ENCODE results near the gene PYDC2.

The PYDC2 gene

DNA sequence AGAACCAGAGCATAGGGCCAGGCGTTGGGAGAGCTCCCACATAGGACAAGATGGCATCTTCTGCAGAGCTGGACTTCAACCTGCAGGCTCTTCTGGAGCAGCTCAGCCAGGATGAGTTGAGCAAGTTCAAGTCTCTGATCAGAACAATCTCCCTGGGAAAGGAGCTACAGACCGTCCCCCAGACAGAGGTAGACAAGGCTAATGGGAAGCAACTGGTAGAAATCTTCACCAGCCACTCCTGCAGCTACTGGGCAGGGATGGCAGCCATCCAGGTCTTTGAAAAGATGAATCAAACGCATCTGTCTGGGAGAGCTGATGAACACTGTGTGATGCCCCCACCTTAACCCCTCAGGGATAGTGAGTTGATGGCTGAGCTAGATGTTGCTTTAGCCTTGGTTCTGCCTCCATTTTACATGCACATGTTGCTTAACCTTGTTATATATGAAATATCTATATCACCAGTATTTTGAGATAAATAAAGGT lies at the start of gene PYDC2:
Gene PYDC2 (plus strand): TSS at position 51 of the 483 bp plus-strand sequence. CDS start 0 bp downstream, at position 51.
- no peak for DNase-seq (ENCODE audit: low read depth, low spot score)

DNA sequence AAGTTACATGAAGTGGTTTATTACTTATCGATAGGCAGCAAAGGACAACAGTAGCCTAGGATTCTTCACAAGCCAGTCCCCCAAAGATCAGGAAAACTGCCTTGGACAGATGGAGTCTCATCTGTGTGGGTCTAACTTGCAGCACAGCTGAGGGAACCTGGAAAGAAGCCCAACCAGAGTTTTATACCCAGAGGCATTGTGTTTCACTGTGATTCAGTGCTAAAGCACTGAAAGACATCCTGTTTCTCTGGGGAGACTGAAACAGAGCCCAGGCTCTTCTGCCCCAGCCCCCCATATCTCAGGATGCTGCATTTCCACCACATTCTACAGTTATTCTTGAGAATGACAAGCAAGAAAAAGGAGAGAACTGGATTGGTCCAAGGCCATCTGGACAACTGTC lies 48.2 kb upstream of the PYDC2 start:
- peak; percentile 64 for DNase-seq (ENCODE audit: low read depth, low spot score)

DNA sequence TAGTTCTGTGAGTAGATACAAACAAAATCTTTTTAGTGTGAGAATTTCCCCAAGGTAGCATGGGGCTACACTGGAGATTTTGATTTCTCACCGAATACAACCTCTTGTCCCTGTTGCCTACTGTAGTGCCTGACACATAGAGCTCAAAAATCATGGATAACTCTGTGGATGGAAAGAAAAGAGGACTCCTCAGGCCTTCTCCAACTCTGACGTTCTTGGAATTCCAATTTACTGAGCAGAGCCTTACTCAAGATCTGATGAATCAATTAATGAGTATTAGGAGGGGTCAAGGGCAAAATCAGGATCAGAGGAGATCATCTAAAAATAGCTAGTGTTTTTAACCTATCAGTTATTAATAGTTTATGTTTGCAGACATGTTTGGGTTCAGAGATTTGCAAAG lies 46.7 kb upstream of the PYDC2 start:
- DNase-seq (ENCODE audit: low read depth, low spot score) = no peak

DNA sequence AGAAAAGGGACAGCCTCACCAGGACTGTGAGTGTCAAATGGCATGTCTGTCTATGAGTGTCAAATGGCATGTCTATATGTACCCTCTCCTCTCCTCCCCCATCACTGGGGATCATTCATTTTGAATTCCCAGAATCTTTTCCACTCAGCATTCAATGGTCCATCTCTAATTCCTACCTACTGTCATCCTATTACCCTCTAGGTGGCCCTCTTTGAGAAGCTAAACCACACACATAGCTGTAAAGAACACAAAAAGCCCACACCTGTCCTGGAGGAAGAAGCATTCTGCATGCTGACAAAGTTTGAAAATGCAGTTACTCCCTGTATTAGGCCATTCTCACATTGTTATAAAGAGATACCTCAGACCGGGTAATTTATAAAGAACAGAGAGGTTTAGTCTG lies 46.2 kb upstream of the PYDC2 start:
- DNase-seq (ENCODE audit: low read depth, low spot score) = no peak

DNA sequence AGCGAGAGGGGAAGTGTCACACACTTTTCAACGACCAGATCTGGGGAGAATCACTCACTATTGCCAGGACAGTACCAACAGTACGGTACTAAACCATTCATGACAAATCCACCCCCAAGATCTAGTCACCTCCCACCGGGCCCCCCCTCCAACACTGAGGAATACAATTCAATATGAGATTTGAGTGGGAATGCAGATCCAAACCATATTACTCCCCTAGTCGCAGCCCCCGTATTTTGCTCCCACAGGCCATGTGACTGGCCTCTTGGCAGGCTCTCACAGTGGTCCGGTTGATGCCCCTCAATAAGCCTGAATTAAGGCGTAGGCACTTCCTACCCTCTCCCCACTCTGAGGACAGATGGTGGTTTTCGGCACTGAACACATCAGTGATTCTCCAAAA lies 45.4 kb upstream of the PYDC2 start:
- no peak for DNase-seq (ENCODE audit: low read depth, low spot score)

DNA sequence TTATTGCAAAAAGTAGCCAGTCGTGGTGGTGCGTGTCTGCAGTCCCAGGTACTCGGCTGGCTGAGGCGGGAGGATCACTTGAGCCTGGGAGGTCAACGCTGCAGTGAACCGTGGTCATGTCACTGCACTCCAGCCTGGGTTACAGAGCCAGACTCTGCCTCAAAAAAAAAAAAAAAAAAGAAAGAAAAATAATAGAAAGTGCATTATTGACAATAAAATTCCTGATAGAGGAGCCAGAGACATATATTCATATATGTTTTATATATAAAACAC lies 43.6 kb upstream of the PYDC2 start:
- no peak for DNase-seq (ENCODE audit: low read depth, low spot score)

DNA sequence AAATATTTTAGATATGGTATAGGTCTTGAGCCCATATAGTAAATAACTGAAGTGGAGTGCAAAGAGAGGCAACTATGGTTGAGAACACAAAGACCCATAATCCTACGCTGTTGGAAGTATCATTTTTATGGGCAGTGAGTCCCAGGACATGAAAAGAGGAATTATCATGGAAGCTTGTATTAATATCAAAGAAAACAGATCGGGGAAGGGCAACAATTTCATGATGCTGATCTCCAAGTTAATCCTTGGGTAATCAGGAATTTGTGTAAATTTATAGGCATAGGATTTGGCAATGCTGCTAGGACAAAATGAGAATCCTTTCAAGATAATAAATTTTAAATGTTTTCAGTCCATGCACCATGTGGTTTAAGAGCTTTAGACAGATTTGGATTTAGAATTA lies 40.2 kb upstream of the PYDC2 start:
- DNase-seq (ENCODE audit: low read depth, low spot score) = no peak

DNA sequence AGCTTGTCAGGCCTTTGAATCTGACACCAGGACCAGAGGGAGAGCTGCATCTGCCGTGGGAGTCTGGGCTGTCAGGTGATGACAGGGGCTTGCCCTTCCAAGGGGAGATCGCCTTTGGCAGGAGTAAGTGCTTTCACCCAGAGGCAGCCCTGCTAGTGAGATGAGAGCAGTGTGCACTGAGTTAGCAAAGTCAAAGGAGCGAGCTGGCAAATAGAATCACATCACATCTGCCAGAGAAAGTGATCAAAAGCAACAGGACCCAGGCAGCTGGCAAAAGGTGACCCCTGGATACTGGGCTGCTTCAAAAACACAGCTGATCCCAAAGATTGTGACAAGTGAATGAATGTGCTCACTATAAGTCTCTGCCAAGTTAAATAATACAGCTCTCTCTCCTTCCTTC lies 36.1 kb upstream of the PYDC2 start:
- DNase-seq (ENCODE audit: low read depth, low spot score) = no peak

DNA sequence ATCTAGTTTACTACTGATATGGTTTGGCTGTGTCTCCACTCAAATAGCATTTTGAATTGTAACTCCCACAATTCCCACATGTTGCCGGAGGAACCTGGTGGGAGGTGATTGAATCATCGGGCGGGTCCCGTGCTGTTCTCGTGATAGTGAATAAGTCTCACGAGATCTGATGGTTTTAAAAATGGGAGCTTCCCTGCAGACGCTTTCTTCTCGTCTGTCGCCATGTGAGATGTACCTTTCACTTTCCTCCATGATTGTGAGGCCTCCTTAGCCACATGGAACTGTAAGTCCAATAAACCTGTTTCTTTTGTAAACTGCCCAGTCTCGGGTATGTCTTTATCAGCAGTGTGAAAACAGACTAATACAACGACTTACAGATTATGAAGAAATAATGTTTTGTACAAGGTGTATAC lies 35.6 kb upstream of the PYDC2 start:
- no peak for DNase-seq (ENCODE audit: low read depth, low spot score)

DNA sequence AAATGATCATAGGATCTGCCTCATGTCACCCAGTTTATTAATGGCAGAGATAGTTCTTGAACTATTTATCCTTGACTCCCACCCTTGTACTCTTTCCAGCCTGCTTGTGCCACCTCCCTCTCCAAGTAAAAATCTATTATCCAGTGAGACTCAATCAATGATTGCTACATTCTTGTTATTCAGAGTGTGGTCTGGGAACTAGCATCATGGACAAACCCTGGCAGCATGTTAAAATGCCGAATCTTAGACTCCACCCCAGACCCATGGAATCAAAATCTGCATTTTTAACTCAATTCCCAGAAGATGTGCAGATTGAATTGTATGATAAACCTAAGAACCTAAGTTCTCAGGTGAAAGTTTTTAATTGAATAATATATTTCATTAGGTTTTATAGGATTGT lies 34.7 kb upstream of the PYDC2 start:
- no peak for DNase-seq (ENCODE audit: low read depth, low spot score)

DNA sequence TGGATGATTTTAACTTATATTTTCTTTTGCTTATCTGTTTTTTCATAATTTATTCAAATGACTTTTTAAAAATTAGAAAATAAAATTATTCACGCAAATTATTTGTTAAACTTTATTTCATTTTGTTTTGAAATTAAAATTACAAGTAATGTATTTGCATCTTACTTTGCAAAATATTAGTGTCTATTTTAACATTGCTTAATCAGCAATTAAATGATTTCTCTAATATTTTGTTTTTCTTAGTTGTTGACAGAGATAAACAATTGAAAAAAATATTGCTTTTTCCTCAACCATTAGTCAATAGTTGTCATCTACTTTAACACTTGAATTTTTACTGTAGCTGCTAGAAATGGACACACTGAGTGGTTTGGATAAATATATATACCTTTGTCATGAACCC lies 32.8 kb upstream of the PYDC2 start:
- no peak for DNase-seq (ENCODE audit: low read depth, low spot score)

DNA sequence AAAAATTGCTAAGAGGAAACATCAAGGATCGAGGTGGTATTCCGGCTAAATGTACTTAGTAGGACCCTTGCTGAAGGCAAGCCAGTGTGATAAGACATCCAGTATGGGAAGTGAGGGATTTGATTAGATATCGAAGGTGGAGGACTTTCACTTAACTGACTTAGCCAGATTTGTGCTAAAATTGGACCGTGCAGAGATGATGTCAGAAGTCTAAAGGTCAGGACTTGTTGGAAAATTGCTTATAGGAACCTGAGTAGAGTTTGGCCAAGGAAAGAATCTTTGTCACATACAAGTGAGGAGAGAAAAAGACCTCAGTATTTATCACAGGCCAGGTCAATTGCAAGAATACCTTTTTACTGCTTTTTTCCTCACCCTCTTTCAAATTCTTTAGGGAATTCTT lies 30.9 kb upstream of the PYDC2 start:
- no peak for DNase-seq (ENCODE audit: low read depth, low spot score)

DNA sequence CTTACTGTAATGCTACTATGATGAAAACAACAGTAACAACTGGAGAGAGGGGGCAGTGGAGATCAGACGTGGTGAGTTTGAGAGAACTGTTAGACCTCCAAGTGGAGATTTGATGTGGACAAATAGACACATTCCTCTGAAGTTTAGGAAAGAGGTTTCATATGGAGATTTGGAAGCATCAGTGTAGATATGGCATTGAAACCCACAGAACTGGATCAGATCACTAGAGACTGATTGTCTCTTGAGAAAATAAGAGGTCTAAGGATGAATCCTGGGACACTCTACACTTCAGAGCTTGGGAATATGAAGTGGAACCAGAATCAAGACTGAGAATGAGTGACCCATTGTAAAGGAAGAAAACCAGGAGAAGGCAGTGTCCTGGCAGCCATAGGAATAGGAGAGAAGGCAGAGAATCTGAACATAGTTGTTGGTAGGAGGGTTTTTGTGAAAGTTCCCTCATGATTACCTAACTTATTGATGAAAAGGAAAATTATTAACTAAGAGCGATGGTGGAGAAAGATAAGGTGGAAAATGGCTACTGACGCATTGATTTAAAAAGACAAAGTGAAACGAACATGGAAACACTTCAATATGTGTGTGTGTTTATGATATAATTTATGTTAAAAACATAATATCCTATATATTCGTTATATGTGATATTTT lies 29.7 kb upstream of the PYDC2 start:
- DNase-seq (ENCODE audit: low read depth, low spot score) = no peak

DNA sequence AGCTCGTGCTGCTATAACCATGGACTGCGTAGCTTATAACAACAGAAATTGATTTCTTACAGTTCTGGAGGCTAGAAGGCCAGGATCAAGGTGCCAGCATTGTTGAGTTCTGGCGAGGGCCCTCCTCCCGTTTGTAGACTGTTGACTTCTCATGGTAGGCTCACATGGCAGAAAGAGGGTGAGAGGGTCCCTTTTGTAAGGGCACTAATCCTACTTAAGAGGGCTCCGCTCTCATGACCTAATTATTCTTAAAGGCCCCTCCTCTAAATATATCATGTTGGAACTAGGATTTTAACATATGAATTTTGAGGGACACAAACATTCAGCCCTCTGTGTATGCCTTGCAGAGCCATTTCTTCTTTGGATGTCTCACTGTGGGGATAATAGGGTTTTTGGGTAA lies 28.8 kb upstream of the PYDC2 start:
- no peak for DNase-seq (ENCODE audit: low read depth, low spot score)

DNA sequence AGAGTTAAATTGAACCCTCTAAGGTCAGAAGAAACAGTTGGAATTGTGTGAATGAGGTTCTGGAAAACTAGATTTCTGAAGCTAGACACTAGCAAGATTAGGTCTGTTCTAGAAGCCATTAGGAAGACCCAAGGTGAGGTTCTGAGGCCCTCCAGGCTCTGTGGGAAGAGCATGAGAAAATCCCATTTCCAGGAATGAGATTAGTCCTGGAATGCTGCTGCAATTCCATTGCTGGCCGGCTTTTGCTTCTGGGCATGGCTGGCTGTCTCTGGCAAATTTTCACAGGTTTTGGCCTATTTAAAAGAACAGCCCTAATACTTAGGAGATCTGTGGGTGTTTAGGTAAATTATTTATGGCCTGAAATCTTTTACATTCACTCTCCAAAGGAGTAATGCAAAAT lies 26.9 kb upstream of the PYDC2 start:
- DNase-seq (ENCODE audit: low read depth, low spot score) = no peak

DNA sequence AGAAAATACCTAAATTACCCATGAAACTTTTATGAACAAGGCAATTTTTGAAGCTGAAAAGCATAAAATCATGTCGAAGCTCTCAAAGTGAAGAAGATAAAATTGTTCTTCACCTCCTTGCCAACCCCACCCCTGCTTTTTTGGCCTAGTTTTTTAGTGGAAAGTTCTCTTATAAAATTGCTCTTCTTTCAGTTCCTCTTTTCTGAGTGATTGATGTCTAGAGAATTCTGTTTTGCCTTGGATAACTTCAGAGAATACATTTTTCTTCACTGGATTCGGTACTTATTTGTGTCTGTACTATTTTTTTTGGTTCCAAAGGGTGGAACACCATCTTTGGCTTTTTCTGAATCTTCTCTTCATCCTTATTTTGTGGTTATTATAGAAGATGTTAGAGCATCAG lies 25.0 kb upstream of the PYDC2 start:
- no peak for DNase-seq (ENCODE audit: low read depth, low spot score)

DNA sequence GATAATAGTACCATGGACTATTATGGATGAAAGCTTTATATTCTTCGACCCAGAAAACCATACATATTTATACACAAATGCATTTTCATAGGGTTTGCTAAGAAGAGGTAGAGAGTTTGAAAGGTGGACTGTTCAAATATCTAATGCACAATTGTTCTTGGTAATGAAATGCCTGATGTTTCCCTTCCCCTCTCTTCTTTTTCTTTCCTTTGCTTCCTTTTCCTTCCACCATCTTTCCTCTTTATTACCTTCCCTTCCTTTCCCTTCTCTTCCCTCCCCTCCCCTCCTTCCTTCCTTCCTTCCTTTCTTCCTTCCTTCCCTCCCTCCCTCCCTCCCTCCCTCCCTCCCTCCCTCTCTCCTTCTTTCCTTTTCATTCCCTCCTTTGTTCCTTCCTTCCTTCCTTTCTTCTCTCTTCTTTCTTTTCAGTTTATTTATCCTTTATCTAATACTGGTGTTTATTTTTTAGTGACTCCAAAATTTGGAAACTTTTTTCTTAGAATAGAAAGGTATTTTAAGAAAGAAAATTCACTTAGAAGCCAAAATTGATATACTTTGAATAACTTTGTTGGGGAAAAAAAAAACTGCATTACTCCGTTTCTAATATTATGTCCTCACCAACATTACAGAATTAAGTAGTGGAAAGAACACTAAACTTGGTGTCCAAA lies 22.7 kb upstream of the PYDC2 start:
- no peak for DNase-seq (ENCODE audit: low read depth, low spot score)

DNA sequence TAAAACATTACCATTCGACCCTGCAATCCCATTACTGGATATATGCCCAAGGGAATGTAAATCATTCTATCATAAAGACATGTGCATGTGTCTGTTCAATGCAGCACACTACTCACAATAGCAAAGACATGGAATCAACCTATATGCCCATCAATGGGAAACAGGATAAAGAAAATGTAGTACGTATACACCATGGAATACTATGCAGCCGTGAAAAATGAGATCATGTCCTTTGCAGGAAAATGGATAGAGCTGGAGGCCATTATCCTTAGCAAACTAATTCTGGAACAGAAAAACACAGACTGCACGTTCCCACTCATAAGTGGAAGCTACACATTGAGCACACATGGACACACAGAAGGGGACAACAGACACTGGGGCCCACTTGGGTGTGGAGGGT lies 20.4 kb upstream of the PYDC2 start:
- no peak for DNase-seq (ENCODE audit: low read depth, low spot score)

DNA sequence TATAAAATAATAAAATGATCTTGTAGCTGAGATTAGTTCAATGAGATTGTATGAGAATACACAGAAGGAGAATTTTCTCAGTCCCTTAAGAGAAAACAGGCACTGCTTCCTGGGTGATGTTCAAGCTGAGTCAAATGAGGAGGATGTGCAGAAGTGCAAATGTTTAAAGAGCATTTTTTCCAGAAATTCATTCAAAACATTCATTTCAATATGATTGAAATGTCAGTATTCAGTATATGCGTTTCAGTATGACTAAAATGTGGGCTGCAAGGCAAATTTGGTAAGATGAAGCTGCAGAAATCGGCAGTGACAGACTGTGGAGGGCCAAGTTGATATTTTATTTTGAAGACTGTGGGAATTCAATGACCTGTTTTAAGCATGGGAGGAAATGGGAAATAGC lies 19.3 kb upstream of the PYDC2 start:
- no peak for DNase-seq (ENCODE audit: low read depth, low spot score)

DNA sequence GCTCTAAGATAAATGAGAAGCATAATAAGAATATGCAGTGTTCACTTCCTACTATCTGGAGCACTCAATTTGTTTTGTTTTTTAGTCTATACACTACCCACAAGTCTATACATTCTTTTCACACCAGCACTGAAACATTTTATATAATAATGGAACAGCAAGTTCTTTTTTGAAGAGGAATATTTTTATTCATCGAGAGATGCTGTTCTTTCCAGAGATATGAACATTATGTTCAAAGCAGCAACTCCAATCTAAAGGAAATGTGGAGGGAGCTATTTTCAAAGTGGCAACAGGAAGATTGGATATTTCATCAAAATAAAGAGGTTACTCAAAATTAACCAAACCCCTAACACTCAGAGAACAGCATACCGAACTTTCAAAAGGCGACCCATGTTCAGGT lies 16.4 kb upstream of the PYDC2 start:
- no peak for DNase-seq (ENCODE audit: low read depth, low spot score)

DNA sequence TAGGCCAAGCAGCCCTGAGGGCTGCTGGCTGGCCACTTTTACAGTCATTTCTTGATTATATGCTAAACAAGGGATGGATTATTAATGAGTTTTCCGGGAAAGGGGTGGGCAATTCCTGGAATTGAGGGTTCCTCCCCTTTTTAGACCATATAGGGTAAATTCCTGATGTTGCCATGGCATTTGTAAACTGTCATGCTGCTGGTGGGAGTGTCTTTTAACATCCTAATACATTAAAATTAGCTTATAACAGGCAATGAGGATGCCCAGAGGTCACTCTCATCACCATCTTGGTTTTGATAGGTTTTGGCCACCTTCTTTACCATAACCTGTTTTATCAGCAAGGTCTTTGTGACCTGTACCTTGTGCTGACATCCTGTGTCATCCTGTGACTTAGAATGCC lies 11.7 kb upstream of the PYDC2 start:
- DNase-seq (ENCODE audit: low read depth, low spot score) = no peak

DNA sequence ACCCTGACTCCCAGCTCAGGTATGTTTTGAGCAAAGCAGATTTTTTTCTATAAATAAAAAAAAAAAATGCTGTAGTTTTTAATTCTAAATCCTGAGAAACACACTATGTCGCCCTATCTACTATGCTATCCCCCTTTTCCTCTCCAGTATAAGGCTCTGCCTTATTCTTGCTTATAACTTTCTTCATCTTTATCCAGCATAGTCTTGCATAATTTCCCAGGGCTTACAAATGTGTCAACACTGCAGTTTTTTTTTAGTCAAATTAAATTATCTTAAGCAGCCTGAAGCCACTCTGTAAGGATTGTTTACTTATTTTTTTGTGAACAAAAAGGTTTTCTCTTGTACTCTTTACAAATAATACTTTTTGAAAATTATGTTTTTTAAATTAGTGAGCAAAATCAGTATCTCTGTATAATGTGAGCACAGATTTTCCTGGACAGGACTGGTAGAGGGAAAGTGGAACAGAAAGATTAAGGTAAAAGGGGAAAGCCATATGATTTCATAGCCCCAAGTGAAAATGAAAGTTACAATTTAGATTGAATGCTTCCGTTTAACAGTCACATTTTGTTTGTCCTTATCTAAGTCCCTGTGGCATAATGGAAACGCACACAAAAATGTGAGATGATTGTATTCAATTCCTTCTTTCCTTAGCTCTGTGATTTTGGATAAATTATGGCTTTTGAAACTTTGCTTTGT lies 5.6 kb upstream of the PYDC2 start:
- no peak for DNase-seq (ENCODE audit: low read depth, low spot score)

DNA sequence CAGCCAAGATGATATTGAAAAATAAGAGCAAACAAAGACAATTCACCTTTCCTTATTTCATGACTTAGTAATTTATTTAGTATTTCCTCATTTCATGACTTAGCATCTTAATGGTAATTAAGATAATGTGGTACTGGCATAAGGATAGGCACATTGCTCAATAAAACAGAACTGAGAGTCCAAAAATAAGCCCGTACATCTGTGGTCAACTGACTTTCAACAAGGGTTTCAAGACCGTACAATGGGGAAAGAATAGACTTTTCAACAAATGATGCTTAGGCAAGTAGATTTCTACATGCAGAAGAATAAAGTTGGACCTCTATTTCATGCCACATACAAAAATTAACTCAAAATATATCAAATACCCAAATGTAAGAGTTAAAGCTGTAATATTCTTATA lies 603 bp upstream of the PYDC2 start:
- no peak for DNase-seq (ENCODE audit: low read depth, low spot score)
